Raji (cell line): ENCODE results near the gene GLI3.

Source experiments
- POLR2A ChIP-seq: IDR thresholded peaks from 2 replicates; pipeline ENCODE4 v1.6.1; 2011; ENCODE audit warnings: low read depth, low read length, control low read depth; ENCODE audit not compliant: insufficient read depth

The GLI3 gene

DNA sequence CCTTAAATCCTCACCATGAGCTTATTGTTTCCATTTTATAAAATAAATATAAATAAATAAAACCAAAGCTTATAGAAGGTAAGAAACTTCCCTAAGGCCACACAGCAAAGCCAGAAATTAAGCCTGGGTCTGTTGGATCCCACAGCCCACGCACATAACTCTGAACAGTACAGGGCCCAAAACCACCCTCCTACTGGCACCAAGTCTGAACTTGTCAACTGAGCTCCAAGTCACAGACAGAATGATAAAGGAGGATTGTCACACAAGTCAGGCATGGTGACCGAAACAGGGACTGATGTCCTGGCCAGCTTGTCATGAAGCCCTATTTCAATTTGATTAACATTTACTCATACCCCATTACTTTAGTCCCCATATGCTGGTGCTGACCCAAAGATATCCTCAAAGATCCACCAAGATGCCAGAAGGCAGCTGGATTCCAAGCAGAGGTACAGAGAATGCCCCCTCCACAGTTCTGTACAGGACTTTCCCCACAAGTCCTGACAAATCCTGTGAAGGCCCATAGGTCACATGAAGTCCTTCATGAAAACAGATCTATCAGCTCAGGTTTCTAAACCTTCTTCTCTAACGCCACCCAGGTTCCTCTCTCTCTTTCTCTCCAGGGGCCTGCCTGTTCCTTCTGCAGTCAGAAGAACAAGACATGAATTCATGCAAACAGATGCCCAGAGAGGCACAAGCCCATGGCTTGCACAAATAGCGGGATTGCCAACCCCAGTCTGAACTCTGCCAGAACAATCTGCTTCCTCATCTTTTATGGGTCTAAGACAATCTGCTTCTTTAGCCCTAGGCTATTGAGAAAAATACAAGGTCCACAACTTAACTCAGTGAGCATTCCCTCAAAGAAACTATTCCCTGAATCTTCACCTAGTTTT lies 60.9 kb downstream of the GLI3 start:
- no peak for TF ChIP-seq POLR2A

DNA sequence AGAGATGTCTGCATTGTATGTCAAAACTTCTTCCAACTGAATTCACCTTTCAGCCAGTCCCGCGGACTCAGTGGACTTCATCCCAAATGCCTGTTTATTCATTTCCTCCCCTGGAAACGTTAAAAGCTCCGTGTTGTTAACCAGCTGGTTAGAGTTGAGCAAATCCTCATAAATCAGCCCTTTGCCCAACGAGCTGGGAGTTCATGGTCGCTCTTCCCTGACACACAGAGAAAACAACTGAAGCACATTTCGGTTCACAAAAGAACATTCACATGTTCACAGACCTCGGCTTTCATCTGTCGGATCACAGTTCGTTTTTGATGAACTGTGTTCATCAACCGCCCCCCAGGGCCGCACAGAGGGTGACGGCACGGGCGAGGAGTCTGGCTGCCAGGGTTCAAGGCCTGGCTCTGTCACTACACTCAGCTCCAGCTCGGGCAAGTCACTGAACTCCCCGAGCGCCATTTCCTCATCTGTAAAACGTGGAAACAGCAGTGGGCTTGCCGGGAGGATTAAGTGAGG lies 62.6 kb downstream of the GLI3 start:
- no peak for TF ChIP-seq POLR2A

DNA sequence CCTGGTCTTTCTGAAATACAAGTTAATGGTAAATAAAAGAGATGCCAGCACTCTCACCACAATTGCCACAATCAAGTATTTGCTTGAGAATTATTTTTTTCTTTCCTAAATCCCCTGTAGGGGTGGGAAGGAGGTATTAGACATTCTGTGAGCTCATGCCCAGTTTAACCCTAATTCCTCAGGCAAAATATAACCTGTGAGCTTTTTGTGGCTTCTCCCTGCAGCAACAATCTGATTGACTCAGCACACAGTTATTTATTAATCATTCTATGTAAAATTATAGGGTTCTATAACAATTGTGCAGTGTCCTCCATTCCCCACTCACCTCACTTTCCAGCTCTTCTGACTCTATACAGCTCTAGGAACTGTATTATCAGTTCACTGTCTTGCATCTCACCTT lies 66.3 kb downstream of the GLI3 start:
- no peak for TF ChIP-seq POLR2A

DNA sequence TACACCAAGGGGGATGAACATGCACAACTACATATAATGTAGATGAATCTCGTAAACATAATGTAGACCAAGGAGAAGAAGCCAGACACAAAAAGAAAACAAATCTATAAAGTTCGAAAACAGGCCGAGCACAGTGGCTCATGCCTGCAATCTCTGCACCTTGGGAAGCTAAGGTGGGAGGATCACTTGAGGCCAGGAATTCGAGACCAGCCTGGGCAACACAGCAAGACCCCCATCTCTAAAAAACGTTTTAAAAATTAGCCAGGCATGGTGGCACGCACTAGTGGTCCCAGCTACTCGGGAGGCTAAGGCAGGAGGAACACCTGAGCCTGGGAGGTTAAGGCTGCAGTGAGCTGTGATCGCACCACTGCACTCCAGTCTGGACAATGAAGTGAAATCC lies 68.5 kb downstream of the GLI3 start:
- TF ChIP-seq POLR2A = no peak

DNA sequence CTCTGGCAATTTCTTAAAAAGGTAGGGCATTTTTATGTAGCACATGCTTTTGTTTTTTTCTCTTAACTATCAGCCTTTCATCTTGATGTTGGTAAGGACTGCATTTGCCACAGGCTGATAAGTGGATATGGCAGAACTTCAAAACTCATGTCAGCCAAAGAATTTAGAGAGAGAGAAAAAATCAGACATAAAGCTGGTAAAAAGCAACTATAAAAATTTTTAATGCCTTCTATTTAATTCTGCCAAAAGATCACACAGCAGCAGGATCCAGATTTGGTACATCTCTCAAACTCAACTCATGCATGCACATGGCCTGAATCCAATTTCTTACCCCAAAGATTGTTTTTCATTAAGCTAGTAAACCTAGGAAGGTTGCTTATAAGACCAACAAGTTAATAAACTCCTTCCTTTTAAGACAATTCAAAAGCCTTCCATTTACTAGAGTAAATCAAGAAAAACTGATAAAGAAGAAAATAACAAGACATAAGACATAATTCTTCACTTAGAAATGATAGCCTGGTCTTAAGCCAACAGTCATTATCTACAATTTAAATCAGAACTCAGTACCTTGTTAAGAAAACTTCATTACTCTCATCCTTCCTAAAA lies 69.3 kb downstream of the GLI3 start:
- no peak for TF ChIP-seq POLR2A

DNA sequence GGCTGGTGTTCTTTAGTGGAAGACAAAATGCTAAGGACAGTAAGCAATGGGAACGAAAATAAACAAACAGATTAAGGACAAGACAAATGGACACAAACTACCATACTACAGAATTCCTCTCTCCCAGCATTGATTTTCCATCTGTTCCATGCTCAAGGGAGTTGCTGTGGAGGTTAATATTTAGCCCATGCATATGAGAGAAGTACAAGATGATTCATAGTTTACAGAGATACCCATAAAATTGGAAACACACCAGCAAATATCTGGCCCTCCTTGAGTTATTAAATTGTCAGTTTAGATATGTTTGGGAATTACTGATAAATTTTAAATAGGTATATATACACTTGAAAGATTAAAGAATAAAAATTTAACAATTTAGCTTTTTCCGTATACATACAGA lies 69.8 kb downstream of the GLI3 start:
- no peak for TF ChIP-seq POLR2A

DNA sequence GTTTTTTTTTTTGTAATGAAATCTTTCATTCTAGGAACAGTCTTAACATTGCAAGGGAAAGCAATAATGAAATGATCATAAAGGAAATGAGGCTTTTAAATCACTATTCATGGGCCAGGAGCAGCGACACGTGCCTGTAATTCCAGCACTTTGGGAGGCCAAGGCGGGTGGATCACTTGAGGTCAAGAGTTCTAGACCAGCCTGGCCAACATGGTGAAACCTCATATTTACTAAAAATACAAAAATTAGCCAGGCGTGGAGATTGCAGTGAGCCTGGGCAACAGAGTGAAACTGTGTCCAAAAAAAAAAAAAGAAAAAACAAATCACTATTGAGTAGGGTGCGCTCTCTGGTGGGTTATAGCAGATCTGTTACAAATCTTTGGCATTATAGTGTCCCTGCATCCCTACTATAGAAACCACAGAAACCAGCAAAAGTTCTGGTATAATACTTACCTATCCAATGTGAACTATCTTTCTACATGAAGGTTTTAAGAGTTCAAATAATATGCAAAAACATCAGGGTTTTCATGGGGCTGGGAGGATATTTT lies 72.1 kb downstream of the GLI3 start:
- TF ChIP-seq POLR2A = no peak

DNA sequence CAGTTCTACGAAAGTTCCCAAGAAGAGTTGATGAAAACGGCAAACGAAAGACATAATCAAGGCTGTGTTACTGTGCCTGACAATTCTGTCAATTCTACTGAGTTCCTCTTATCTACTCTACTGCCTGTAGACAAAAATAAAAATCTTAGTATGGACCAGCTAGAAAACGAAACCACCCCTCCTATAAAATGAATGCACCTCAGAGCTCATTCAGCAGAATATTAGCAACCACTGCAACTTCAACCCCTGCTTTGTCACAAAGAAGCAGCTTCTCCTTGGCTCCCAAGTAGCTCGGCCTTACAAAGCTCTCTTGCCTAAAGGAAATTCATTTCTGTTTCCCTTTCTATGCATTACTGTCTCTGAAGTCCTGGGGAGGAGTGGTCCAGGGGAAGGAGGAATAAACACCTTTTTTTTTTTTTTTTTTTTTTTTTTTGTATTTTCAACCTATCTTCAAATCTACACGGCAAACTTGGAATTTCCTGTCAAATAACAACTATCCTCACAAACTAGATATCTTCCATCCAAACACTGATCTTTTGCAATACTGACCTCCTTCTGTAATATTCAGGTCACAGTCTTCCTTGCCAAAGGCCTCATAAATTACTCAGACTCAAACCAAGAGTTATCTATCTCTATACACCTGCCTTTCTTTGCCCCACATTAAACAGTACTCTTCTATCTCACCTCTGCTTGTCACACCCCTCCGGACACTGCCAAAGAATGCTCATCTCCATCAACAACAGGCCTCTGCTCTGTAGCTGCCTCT lies 74.3 kb downstream of the GLI3 start:
- TF ChIP-seq POLR2A = no peak

DNA sequence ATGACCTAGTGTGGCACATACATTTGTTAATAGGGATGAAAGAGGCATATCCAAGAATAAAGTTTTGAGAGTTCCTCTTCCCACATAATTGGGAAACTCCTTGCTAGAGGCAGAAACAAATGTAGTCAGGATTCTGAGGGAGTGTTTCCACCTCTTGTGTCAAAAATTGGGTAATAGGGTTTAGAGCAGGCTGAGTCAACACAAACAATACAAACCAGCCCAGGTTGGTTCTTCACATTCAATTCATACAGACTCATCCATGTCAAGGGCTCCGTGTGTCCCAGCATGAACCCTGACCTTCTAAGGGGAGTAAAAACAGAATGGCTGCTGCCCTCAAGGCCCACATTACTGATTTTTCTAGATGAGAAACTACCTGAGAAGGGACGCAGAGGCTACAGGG lies 75.3 kb downstream of the GLI3 start:
- TF ChIP-seq POLR2A = no peak

DNA sequence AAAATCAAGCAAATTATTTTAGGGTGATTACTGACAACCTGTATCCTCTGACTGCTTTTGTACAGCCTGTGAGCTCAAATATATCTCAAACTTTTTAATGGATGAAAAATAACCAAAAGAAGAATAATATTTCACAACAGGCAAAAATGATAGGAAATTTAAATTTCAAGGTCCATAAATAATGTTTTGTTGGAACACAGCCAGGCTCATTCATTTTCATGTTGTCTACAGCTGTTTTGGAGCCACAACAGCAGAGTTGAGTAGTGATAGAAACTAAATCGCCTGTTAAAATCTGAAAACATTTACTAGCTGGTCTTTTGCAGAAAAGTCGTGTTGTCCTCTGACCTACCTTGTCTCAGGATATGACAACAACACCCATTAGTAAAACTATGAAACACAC lies 75.9 kb downstream of the GLI3 start:
- TF ChIP-seq POLR2A = no peak

DNA sequence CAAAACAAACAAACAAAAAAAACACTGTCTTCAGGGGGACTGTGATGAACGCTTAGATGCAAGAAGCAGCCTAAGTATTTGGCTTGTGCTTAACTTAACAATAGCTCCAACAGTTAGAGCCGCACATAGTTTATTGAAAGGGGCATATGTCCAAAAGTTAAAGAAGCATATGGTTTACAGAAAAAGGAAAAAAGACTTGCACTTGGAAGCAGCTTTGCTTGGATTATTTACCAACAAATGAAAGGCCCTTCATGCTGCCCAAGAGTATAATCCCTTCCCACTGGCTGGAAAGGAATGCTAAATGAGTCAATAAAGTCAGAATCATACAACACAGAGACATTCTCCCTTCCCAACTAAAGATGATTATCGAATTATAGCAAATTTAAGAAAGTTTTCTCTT lies 77.9 kb downstream of the GLI3 start:
- TF ChIP-seq POLR2A = no peak

DNA sequence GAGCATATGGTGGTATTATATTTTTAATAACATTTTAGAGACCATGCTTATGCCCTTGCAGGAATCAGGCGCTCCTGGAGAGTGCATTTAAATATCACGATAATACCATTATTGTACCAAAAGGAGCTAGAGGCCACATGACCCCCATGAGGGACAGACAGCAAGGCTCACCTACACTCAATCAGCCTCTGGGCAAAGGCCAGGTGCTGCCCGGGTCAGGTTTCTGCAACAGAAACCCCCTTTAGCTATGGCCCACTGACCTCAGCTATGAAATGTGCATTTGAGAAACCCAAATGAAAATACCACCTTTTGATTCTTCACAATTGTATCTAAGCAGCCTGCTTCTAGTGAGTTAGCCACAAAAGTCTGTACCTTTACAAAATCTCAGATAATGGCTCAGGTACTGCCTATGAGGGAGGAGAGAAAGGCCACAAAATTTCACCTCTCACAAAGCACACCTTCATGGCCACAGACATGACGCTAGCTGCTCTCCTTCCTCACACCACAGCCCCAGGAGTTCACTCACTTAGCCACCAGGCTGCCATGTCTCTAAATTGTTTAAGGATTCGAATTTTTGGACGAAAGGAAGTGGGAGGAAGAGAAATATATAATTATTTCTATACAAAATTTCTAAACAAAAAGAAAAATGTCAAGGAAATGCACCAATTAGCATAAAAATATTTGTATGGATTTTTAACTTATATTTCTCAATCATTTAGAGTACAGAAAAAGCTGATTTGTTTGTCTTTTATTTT lies 79.9 kb downstream of the GLI3 start:
- TF ChIP-seq POLR2A = no peak

DNA sequence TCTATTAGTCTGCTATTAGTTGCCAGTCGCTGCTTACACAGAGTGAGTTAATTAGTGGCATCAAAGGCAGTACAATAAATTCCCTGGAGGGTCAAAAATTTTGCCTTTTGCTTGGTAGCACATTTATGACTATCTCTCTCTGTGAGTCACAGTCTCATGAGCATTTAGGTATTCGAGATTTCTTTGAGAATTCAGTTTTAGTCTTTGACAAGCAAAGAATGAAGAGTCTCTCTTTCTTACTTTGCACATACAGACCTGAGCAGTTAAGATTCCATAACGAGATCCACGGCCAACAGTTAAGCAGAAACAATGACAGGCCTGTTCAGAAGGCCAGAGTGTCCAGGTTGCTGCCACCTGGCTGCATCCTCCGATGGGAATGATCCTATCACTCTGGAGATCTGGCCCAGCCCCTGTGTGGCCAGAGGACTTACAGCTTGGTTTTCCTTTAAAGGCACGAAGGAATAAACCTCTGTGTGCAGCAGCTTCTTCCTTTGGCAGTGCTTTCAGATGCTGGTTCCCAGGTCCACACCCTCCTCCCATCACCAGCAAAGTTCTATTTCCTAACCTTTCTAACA lies 80.6 kb downstream of the GLI3 start:
- no peak for TF ChIP-seq POLR2A

DNA sequence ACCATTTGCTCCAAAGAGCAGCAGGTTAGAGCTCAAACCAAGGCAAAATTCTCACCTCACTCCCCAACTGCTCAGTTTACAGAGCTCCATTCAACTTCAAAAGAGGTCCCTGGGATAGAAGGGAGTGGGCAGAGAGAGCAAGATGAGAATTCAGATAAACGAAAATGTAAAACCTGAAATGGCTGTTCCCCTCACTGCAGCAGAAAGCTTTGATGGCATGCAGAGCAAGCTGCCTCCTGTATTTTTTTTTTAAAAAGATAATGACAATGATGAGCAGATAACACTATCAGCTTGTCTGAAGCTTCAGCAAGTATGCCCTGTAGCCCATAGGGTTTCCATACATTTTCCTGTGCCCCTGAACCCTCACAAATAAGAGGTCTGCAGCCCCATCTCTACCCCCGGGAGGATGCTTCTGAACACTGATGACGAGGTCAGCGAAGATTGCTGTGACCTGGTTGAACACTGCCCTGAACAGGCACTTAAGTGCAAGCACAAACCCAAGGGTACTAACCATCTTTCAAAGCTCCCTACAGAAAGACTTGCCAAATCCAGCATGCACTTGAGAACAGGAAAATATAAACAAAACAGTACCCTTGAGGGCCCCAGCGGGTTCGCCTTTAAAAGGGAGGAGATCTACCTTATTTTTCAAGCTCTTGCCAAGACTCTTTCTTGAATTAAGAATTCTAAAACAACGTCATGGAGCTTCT lies 81.3 kb downstream of the GLI3 start:
- no peak for TF ChIP-seq POLR2A
